Common myeloid progenitor, CD34-positive (primary cell): ENCODE results near the gene IL20.

Experiments
- CTCF ChIA-PET: fragments of 350-600 bp; sonication (Branson Sonifier 250); formaldehyde crosslinking; loops from one replicate; lab custom pipeline; 2021; ENCODE audit warnings: antibody characterized with exemption; lab: Charles Lee
- POLR2A ChIA-PET: fragments of 350-600 bp; sonication (Branson Sonifier 250); formaldehyde crosslinking; loops from one replicate; lab custom pipeline; 2021; ENCODE audit warnings: antibody characterized with exemption; lab: Charles Lee
- DNase-seq, 3 donors: peaks; one replicate each; pipeline versions ENCODE4 v3.0.0 to v3.0.0-alpha.2; 2013
- H3K27ac ChIP-seq, 2 experiments: 1 replicate in 1 of 2; 2 replicates in 1 of 2; pipeline ENCODE4 v1.7.0; 2013; ENCODE audit warnings: inconsistent platforms in 2 of 2, low read length in 2 of 2, mild to moderate bottlenecking in 2 of 2, low read depth in 1 of 2, moderate library complexity in 1 of 2; ENCODE audit not compliant: severe bottlenecking in 2 of 2, insufficient read depth in 1 of 2, poor library complexity in 1 of 2
- H3K27me3 ChIP-seq, 5 experiments: replicated peaks in 2 of 5; 1 replicate in 3 of 5; 2 replicates in 2 of 5; pipeline versions ENCODE4 v1.6.1 to v1.7.0; 2013; ENCODE audit warnings: low read length in 4 of 5, mild to moderate bottlenecking in 2 of 5, moderate library complexity in 2 of 5, inconsistent platforms in 1 of 5; ENCODE audit not compliant: insufficient read depth in 5 of 5, control insufficient read depth in 4 of 5
- H3K36me3 ChIP-seq, 4 experiments: 1 replicate in 2 of 4; 2 replicates in 2 of 4; pipeline versions ENCODE4 v1.6.1 to v1.7.0; 2013; ENCODE audit warnings: low read length in 3 of 4, control low read depth in 1 of 4, mild to moderate bottlenecking in 1 of 4; ENCODE audit not compliant: control insufficient read depth in 4 of 4, insufficient read depth in 4 of 4
- H3K4me1 ChIP-seq, 4 experiments: 1 replicate in 3 of 4; 2 replicates in 1 of 4; pipeline versions ENCODE4 v1.6.1 to v1.7.1; 2013; ENCODE audit warnings: low read length in 3 of 4, mild to moderate bottlenecking in 3 of 4, control low read depth in 1 of 4, inconsistent platforms in 1 of 4, moderate library complexity in 1 of 4; ENCODE audit not compliant: control insufficient read depth in 4 of 4, insufficient read depth in 4 of 4; ENCODE audit errors: control extremely low read depth in 1 of 4
- H3K4me3 ChIP-seq, 7 experiments: 1 replicate in 4 of 7; 2 replicates in 3 of 7; pipeline versions ENCODE4 v1.5.1 to v1.7.0; 2013; ENCODE audit warnings: mild to moderate bottlenecking in 7 of 7, low read length in 6 of 7, moderate library complexity in 6 of 7, inconsistent platforms in 2 of 7, low read depth in 2 of 7, control low read depth in 1 of 7; ENCODE audit not compliant: insufficient read depth in 4 of 7, control insufficient read depth in 1 of 7; ENCODE audit errors: extremely low read depth in 1 of 7
- H3K9me3 ChIP-seq, 5 experiments: 1 replicate in 4 of 5; 2 replicates in 1 of 5; pipeline versions ENCODE4 v1.6.1 to v1.7.1; 2013; ENCODE audit warnings: low read length in 4 of 5, mild to moderate bottlenecking in 2 of 5, inconsistent platforms in 1 of 5, low read depth in 1 of 5, moderate library complexity in 1 of 5; ENCODE audit not compliant: control insufficient read depth in 4 of 5, insufficient read depth in 2 of 5; ENCODE audit errors: control extremely low read depth in 1 of 5
- WGBS: methylation state at CpG from one replicate; pipeline ENCODE4 v1.1.5; 2013; ENCODE audit not compliant: insufficient coverage; 5-methylcytosine and 5-hydroxymethylcytosine counted together

Gene IL20

GRCh38 chr1:206904423-206905142 is 39.2 kb downstream of the IL20 start:
- CTCF ChIA-PET = interaction anchor here (1.0 to 4.0 kb wide), 7 partner anchors 7 to 78 kb away, joined by 3 to 12 read pairs (median 4); partner anchors contain the start of genes IL20 and IL24
- H3K4me1 ChIP-seq = peaks cover 4 to 24% (median 20%) of the 10 kb centered on the region in 4 experiments
- H3K4me3 ChIP-seq = no peak overlapping the region
- DNase-seq = no peak
- peaks cover 0 to 6% (median 2%) of the 10 kb centered on the region in 4 experiments for H3K36me3 ChIP-seq
- 96% methylated on average over 10 of the region's 10 CpGs for WGBS
- no peak overlapping the region for H3K27ac ChIP-seq
- POLR2A ChIA-PET = no interaction called here
- H3K9me3 ChIP-seq = no peaks in the 10 kb centered on the region
- H3K27me3 ChIP-seq = peaks cover 0 to 3% (median 0%) of the 10 kb centered on the region in 5 experiments

DNA sequence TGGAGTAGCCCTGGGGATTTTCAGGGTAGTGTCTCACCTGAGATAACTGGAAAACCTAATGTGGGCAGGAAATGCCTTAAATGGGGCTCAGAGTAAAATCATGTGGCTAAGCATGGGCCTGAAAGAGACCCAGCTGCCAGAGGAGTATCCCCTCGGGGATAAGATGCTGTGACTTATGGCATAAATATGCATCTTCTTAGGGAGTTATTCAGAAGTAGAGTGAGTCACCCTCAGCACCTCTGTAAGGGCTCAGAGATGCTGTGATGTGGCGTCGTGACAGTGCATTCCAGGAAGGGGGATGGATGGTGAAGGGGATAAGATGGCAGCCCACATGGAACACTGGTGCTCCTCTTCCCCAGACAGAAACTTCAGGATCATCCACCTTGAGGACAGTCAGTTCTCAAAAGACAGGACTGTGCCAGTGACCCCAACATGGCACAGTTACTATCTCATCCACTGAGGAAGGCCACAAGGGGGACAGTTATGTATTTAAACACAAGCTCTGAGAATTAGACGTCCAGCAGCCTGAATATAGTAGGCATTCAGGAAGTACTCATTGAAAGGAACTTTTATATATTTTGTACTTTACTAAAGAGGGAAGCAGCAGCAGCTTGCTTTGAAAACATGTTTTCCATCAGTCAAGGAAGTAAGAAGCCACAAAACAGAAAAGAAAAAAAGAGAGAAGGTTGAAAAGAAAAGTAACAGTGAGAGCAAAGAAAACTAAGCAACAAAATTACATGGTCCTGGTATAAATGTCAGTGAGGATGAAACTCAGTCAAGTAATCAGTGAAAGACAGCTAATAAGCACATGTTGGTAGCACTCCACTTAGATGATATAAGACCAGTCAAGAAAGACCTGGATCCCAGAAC is 40.1 kb downstream of the IL20 start:
- POLR2A ChIA-PET = no interaction called here
- H3K4me1 ChIP-seq = peaks cover 4 to 29% (median 24%) of the 10 kb centered on the region in 4 experiments
- H3K27me3 ChIP-seq = peaks cover 0 to 9% (median 0%) of the 10 kb centered on the region in 5 experiments

DNA sequence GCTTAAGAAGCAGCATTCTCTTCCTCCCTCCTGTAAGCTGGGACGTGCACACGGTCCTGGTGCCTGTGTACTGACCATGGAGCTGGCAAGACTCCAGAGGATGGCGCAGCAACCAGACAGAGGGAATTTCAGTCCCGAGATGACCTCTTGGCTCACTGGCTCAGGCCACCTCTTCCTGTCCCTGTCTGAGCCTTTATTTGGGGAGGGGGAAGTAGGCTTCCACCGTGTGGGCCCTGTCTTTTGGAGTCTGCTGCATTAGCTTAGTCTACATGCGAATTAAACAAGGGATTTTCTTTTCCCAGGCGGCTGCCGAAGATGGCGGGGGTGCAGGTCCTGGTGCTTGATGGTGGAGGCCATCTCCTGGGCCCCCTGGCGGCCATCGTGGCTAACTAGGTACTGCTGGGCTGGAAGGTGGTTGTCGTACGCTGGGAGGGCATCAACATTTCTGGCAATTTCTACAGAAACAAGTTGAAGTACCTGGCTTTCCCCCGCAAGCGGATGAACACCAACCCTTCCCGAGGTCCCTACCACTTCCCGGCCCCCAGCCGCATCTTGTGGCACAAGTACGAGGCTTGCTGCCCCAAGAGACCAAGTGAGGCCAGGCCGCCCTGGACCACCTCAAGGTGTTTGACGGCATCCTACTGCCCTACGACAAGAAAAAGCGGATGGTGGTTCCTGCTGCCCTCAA is 42.0 kb downstream of the IL20 start:
- Histone ChIP-seq H3K9me3 (no peaks in the 10 kb centered on the region), H3K36me3 (peaks cover 0 to 6% (median 3%) of the 10 kb centered on the region in 4 experiments), H3K4me3 (no peak overlapping the region), H3K27me3 (peaks cover 0 to 9% (median 0%) of the 10 kb centered on the region in 5 experiments), H3K4me1 (peaks cover 7 to 34% (median 24%) of the 10 kb centered on the region in 4 experiments), H3K27ac (no peak overlapping the region)
- ChIA-PET CTCF (interaction anchor here (1.0 to 4.0 kb wide), 11 partner anchors 8 to 173 kb away, joined by 3 to 25 read pairs (median 6); partner anchors contain the start of gene IL20), POLR2A (no interaction called here)
- WGBS = 97% methylated on average over 19 of the region's 23 CpGs
- DNase-seq = no peak

More for the DNA sequence above, 40.1 kb downstream of the IL20 start:
- peak overlapping the region in 1 of 7 experiments; percentile 24 for H3K4me3 ChIP-seq
- peaks cover 0 to 6% (median 2%) of the 10 kb centered on the region in 4 experiments for H3K36me3 ChIP-seq
- H3K27ac ChIP-seq = no peak overlapping the region
- WGBS = 69% methylated on average over 4 of the region's 4 CpGs
- DNase-seq = peak in 2 of 3 donors; percentile 39 to 46
- no peaks in the 10 kb centered on the region for H3K9me3 ChIP-seq
- CTCF ChIA-PET = interaction anchor here (1.0 to 4.0 kb wide), 12 partner anchors 8 to 166 kb away, joined by 3 to 12 read pairs (median 4); partner anchors contain the start of genes IL20 and IL24

DNA sequence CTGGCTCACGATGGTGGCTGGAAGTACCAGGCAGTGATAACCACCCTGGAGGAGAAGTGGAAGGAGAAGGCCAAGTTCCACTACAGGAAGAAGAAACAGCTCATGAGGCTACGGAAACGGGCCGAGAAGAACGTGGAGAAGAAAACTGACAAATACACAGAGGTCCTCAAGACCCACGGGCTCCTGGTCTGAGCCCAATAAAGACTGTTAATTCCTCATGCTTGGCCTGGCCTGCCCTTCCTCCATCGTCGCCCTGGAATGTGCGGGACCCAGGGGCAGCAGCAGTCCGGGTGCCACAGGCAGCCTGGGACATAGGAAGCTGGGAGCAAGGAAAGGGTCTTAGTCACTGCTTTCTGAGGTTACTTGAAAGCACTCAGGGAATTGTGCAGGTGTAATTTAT is 42.6 kb downstream of the IL20 start:
- WGBS = 94% methylated on average over 9 of the region's 10 CpGs
- CTCF ChIA-PET = interaction anchor here (1.3 to 4.0 kb wide), 14 partner anchors 11 to 173 kb away, joined by 3 to 25 read pairs (median 7); partner anchors contain the start of gene IL24
- DNase-seq = no peak
- no peak overlapping the region for H3K4me3 ChIP-seq
- H3K36me3 ChIP-seq = peaks cover 0 to 4% (median 2%) of the 10 kb centered on the region in 4 experiments
- H3K27me3 ChIP-seq = peaks cover 0 to 9% (median 0%) of the 10 kb centered on the region in 5 experiments
- no peaks in the 10 kb centered on the region for H3K9me3 ChIP-seq
- peaks cover 7 to 37% (median 24%) of the 10 kb centered on the region in 4 experiments for H3K4me1 ChIP-seq
- POLR2A ChIA-PET = no interaction called here
- no peak overlapping the region for H3K27ac ChIP-seq

DNA sequence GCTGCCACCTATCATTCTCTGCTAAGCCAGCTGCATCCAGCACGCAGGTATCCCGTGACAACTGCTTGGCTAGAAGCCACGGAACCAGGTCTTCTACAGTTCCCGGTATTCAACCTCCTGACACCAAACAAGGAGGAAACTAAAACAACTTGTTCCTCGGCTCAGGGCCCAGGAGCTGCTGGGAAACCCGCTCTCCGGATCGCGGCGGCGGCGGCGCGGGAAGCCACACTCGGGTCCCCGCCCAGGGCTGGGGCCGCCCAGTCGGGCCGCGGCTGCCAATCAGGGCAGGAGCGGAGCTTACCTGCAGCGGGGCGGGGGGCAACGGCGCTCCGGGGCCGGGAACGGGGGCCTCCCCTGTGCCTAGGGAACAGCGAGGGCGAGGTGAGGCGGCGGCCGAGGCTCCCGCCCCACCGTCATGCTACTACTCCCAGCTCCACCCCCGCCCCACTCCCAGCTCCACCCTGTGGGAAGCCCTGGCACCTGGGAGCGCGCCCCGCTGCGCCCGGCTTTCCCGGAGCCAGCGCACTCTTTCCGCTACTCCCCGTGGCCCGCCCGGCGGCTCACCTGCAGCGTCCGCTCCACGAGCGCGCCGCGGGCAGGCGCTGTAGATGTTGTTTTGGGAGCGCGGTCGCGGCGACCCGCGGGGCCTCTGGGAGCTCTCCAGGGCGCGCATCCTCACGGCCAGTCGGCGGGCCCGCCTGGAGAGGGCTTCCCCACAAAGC is 43.9 kb downstream of the IL20 start:
- Histone ChIP-seq H3K27ac (no peak overlapping the region), H3K4me1 (peaks cover 7 to 43% (median 24%) of the 10 kb centered on the region in 4 experiments), H3K4me3 (peak overlapping the region; percentile 28 to 76 (median 62)), H3K36me3 (peaks cover 0 to 4% (median 0%) of the 10 kb centered on the region in 4 experiments), H3K9me3 (no peaks in the 10 kb centered on the region), H3K27me3 (peaks cover 0 to 9% (median 0%) of the 10 kb centered on the region in 5 experiments)
- WGBS = 0% methylated on average over 49 of the region's 69 CpGs
- peak in 2 of 3 donors; percentile 58 to 60 for DNase-seq
- POLR2A ChIA-PET = interaction anchor here (0.6 kb wide), 1 partner anchor 8 kb away, joined by 3 read pairs; no protein-coding TSS in a partner anchor
- CTCF ChIA-PET = interaction anchor here (0.6 to 3.6 kb wide), 26 partner anchors 9 to 932 kb away, joined by 3 to 25 read pairs (median 4); partner anchors contain the start of genes FCMR, IL20 and IL24
